ENCODE measurements around the gene AOPEP.

The AOPEP gene

DNA sequence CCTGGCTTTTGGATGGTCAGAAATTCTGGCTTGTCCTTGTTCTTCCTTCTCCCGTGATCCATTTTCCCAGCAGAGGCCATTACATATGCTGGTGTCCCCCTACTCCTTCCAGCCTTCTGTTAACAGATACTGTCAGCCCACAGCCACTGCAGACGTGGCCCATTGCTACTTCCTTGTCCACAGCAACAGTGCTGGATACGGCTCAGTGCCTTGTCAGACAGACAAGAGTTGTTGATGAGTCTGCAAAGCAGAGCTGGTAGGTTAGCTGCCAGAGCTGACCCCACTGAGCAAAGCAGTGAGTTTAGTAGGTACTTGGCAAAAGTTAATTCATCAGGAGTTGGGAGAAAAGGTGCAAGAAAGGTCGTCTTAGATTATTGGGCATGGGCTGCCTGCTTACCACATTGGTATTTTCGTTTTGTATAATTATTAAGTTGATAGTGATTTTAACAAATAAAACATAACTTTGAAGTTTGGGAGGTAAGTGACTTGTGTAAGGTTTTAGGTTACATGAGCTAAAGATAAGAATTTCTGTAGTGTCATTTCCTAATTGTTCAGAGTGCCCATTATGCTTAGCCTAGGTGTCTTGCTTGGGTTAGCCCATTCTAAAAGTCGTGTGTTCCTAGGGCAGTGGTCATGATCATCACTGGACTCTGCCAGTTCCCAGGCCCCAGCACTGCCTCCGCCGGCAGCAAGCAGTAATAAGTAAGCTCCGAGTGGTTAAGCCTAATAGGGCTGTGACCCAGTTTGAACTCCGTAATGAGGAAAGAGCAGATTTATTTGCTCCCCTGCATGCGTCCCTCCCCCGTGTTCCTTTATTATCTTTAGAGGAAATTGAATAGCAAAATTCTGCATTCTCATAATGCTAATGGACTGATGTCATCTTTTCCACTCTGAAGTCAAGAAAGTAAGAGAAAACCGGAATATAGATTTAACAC, 299.0 kb downstream of the AOPEP start:
- DNase-seq: no peak

DNA sequence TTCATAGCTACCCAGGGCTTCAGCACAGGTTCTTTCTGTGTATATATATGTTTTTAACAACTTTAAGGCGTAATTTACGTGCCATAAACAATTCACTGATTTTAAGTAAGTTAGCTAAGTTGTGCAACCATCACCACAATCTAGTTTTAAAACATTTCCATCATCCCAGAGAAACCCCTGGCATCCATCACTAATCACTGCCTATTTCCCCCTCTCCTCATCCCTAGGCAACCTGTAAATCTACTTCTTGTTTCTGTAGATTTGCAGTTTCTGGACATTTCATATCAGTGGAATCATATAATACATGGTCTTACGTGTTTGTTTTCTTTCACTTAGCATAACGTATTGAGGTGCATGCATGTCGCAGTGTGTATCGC, 299.6 kb downstream of the AOPEP start:
- DNase-seq: no peak

DNA sequence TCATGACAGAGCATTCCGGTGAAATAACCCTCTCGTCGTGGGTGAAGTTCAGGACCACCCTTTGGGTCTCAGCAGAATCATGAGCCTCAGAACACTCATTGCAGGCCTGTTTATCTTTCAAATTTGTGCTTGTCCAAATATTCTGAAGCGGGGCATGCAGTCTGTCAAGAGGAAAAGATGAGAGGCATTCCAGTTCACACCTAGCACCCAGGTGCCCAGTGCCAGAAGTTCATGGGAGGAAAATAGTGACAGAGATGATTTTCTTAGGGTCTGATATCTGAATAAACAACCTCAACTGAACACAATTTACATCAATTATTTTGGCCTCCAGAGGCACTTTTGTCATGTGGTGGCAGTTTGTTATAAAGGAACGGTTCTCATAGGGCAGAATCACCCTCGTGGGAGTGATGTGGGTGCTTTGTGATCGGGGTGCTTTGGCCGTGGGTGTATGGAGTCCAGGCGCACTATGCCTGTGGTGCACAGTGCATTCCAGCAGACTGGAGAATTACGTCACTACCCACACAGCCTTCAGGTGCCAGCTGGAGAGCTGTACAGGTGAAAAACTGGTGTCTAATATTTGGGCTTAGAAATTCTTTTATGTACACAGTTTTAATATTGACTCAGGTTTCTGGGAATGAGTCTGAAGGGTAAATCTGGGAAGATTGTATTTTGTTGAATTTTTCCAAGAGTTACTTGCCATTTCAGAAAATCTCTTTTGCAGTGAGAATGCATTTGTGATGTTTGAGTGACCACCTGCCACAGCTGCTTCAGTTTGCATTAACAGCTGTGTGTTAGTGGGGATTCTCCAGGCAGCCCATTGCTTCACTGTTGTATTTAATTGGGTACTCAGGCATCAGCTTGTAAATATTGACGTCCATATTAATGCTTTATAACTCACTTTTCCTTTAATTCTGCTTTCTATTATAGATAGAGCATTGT, 301.7 kb downstream of the AOPEP start:
- DNase-seq: no peak

DNA sequence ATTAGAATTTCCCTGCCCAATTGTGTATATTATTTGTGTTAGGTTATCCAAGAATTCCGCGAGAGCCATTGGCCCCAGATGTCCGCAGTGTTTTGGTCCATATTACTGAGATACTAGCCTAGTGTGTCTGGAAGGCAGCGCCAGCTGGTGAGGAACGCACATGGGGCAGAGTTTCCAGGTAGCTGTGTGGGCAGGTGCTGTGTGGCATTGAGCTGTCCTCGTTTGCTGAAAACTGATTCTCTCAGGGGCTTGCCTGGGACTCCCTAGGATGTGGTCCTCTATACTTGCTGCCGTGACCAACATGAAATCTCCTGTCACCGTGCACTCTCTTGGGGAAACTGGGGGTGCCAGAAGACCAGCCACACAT, 302.3 kb downstream of the AOPEP start:
- no peak for DNase-seq

DNA sequence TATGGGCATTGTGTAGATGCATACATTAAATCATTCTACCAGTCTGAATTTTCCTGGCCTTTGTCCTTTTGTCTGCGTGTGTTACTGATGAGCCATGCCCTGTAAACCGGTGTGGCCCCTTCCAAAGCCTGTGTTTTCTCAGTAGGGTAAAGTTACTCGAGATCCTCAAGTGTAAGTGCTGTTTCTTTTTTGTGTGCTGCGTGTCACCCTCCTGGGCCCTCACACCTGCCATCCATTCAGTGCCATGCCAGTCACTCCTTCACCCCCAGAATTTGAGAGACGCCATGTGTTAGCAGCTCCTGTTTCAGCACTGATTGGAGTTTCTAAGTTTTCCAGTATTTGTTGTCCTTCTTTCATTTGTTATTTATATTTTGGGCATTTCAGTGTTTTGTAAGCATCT, 302.8 kb downstream of the AOPEP start:
- no peak for DNase-seq

DNA sequence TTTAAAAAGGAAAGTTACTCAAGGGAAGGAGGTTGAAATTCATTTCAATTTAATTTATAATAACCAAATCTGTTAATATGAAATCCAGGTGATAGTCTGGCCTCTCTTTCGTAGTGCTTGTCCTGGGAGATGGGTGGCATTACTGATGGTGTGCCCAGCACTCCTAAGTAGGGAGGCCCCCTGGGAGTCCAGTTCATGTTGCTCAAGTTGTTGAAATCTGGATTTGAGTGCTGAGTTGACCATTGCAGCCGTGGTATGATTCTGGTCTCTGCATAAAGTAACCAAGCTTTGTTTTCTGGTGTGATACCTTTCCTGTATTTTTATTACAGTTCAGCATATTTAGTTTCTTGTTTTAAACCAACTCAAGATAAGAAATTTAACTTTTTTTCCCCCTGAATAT, 303.2 kb downstream of the AOPEP start:
- no peak for DNase-seq

DNA sequence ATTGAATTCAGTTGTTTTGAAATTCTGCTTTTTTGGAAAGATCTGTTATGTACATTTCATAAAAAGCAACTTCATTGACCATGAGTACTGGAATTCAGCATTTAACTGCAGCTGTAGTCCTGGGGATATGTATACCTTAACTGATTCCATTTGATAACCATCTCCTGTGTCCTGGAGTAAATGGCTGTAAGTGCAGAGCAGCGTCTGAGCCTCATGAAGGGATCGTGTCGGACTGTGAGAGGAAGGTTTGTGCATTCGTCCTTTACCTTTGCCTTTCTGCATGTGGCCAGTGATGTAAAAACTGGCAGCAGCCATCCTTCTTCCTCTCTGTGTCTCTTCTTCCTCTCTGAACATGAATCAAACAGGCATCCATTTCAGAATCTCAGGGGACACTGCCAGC, 303.8 kb downstream of the AOPEP start:
- no peak for DNase-seq

DNA sequence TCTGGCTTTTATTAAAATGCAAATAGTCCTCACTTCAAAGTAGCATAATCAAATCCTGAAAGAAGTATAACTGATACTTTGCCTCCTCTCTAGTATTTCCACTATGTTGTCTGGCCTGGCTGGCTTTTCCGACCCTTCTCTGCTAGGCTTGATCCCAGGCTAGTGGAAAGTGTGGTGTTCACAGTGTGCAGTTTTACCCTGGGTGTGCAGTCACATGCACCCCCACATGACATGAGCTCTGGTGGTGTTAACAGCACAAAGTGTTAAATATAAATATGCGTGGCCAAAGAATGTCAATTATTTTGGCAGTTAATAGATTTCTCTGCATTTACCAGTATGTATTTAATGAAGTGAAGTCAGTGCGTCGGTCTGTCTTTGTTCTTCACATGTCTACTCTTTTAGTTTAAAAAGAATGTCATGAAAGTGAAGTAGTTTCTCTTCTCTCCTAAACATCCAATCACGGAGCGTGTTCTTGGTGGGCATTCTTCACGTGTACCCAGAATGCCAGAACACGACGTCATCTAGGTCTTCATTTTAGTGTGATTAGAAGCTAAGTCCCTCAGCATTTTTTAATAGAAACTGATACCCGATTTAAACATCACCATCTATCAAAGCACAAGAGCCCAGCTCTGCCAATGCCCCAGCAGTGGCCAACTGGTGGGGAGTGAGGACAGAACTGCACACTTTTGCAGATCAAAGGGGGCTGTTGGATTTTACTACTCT, 304.6 kb downstream of the AOPEP start:
- DNase-seq: no peak

DNA sequence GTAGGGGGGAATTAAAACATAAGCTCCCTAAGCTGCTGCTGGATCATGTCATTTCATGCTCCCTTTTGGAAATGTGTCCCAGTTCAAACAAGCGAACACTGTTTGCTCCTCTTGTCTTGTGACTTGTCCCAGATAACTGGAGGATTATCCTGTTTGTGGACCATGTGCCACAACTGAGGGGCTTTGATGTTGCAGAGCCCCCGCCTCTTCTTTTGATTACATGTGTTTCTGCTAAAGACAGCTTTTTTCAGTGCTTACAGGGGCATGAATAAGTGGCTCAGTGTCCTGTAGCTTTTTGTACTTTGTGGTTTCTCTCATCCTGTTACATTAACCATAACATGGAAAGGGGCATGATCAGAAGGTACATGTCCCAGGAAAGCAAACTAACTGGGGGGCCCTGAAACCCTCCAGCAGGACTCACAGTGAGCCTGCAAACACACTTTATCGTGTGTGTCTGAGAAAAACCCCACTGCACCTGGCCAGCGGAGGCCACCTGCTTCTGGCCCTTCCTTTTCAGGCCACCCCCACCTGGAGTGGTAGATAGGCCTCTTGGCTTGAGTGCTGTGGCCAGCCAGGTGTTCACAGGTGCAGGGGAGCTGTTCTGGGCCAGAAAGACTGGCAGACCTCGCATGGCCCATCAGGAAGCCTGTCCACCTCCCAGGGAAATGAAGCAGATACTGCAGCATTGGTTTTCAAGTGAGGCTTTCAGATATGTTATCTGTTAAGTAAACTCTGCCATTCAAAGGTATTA, 305.4 kb downstream of the AOPEP start:
- DNase-seq: no peak

DNA sequence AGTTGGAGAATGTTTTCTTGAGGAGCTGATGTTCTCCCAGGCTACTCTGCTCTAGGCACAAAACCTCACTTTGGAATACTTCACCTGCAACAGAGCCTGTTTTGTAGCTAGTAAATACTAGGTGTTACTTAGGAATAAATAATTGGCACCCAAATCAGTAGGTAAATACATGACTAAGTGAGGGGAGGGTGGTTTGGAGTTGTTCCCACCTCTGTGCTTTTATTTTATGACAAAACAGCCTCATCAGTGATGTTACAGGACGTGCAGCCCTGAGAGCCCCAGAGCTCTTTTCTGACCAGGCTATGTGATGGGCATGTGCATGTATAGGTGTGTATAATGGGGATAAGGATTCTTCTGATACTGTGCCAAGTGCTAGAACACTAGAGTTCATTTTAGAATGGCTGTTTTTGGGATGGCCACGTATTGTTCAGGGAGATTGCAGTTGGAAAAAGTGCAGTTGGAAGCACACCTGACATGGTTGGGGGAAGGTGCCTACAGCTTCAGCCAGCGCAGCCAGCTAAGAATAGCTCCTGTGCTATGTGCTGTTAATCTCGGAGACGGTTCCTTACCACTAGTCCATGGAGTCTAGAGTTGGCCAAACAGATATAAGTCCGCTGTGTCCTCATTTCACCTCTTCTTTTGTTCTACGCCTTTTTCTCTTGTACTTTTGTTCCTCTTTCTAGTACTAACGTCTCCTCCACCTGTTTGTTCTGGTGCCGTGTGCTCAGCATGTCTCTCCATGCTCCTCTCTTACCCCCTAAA, 306.3 kb downstream of the AOPEP start:
- DNase-seq: no peak

DNA sequence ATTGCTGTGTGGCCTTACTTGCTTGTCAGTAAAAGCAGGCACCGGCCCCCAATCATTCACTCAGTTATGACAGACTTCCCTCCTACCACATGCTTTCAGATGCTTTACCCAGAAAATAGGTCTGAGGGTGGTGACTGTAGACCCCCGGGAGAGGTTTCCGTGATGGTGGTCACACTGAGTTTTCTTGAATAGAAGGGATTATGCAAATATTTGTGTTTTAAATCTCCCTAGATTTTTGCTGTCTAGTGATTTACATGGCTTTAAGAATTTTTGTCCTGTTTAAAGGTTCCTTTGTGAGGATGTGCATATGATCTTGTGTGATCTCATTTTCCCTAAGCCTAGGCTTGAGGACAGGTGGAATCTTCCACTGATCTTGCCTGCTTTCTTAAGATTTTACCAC, 309.3 kb downstream of the AOPEP start:
- DNase-seq: no peak

DNA sequence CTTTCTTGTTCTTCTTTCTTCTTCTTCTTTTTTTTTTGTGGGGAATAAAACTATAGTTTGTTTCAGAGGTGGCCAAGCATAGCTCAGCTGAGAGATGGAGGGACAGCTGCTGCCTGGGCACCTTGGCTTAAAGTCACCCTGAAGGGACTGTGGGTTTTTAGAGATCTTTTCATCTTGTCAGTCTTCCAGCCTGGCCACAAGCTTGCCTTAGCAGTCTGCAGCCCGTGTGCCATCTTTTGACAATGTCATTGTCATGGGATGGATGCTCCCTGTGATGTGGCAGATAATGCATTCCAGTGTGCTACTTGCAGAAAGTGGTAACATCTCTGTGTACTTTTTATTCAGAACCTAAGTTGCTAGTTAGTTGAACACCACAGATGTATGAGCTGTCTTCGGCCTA, 310.2 kb downstream of the AOPEP start:
- no peak for DNase-seq

DNA sequence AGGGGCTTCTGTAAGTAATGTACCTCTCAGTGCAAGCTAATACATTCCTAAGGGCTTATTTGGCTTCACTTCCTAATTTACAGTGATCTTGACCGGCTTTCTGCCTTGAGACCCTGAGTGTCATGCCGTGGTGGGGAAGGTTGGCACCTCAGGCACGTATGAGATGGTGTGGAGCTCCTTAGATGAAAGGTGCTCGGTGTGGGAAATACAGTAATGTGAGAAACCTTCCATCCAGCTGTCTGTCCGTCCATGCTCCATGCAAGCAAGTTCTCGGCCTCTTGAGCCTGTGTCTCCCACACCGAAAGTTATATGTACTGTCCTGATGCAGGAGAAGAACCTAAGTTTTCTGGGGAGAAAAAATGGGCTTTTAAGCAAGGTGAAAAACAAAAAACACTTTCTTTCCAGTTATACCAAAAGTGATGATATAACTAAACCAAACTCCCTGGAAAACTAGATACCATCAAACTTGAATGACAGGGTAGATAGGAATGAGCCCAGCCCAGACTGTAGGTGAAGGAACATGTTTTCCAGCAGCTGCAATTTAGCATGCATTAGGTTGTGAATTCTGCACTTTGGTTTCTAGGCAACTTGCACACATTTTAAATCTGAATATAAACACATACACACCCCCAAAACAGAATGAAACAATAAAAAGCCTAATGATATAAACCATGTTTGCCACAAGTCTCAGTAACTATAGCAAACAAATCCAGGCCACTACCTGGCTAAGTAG, 311.5 kb downstream of the AOPEP start:
- DNase-seq: no peak

DNA sequence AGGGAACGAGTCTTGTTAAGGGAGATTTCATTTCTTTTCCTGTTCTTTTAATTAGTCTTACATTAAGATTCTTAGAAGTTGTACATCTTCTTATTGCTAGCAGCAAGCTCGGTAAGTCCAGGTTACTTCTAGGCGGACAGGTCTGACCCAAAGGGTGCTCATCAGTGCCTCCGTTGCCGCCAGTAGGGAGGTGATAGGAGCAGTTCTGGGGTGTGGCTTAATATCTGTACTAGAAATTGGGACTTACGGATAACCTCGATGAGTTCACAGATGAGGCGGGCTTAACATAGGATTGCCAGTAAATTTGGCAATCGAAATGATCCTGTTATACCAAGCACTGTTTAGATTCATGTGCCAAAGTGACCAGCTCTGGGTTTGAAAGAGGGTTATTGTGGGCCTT, 312.2 kb downstream of the AOPEP start:
- DNase-seq: no peak

DNA sequence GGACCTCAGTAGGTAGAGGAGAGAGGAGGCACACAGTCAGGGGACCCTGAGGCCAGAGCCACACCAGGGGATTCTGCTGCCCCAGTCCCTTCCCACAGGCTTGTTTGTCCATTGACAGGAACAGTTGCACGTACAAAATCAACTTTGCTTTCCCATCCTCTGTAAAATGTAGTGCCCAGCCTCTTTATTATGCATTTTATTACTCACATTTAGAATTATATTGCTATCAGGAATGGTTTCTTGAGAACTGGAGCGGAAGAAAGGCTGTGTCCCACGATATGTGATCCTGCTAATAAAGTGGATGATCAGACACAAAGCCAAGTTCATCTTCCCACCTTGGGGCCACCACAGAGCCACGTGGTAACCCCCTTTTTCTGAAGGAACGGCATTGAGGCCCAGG, 313.6 kb downstream of the AOPEP start:
- no peak for DNase-seq

DNA sequence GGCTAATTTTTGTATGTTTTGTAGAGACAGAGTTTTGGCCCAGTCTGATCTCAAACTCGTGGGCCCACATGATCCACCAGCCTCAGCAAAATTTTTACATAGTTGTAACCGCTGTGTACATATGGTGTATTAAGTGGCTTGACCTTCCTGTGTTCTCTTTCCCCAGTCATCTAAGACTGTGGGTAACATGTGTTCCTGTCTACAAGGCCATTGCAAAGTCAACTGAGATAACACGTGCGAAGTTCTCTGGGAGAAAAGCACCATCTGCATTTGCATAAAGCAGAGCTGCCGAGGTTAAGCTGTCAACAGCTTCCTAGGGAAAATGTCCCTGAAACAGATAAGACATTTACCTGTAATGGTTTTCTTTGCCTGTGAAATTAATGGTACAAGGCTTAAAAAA, 317.3 kb downstream of the AOPEP start:
- DNase-seq: no peak

DNA sequence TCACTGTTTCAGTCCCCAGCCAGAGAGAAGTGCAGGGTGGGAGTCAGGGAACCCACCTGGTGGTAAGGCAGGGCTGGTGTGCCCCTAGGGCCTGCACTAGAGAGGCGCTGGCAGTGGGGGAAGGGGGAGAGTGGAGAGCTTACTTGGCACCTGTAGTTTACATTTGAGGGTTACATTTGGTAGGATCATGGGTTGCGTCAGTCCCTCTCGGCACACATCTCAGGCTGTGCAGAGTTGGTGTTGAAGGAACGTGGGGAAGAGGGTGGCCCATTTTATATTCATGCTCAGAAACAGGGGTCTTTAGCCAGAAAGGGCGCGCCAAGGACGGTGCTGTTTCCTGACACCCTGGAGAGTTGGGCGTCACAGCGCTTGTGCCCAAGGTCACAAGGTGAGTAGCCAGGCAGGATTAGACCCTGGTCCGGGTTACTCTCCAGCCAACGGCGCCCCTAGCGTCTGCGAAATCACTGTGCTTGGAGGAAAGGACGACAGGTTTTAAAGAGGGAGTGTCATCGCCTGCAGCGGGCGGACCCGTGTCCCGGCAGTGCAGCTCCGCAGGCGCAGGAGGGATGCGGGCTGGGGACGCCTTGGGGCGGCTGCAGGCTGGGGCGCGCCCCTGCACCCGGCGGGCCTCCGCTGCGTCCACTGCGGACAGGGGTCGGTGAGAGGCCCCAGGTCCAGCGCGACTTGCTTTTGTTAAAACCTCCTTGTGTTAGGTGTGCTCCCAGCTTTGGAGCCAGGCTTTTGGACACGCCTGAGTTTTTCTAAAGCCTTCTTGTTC, 318.4 kb downstream of the AOPEP start:
- DNase-seq: no peak

DNA sequence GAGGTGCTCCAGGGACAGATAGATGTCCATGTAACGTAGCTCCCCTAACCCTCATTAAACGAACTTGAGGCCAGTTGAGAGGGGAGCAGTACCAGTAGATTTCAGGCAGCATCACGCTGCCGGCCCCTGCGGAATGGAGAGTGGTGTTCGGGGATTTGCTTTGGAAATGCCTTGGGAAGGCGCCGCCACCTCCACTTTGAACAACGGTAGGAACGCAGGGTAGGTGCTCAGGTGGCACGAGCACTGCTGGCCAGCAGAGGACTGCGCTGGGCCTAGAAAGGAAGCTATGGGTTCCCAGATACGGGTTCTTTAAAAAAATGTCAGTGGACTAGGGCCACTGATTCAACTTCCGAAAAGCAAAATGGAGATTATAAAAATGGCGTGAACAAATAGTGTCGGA, 319.3 kb downstream of the AOPEP start:
- no peak for DNase-seq

DNA sequence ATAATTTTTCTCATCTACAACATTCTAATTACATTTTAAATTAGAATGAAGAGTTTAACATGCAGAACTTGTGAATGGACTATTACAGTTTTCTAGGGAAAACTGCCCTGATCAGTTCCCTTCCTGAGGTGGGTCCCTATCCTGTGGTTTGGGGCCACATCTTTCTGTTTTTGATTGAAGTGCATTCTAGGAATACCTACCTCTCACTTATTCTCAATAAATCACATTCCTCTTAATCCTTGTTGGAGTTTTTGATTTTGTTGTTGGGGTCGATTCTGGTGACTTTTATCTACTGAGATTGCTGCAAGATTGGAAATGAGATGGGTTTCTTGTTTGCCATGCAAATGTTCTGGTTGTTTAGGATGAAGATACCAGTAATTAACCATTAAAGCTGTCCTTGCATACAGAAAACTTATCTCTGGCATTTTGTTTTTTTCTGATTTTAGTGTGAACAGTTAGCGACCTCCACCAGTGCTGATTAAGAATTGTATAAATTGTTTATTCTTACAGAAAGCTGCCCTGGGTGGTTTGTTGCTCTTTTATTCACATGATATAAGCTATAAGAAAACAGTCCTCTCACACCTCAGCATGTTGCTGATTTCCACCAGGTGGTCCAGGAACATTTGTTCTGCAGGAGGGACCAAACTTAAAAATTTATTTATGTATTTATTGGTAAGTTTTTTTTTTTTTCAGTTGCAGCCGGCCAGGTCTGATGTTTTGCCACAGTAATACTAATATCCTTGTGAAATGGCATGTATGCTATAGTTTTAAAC, 321.1 kb downstream of the AOPEP start:
- DNase-seq: no peak
